ACC112 (cell line): Measurements from ENCODE around the gene SRP54.
"Not testable (repeated sequence)": the region's sequence is repeated elsewhere in the genome, so short reads cannot be mapped to it uniquely, and the experiment has no call there.

Source experiments
- H2AFZ ChIP-seq: fragments of 200-600 bp; sonication (generic); one replicate; pipeline ENCODE4 v1.6.0; 2017; ENCODE audit warnings: antibody characterized with exemption, low read length; ENCODE audit not compliant: unreplicated experiment
- H3K27ac ChIP-seq: fragments of 200-600 bp; sonication (generic); 2 replicates; pipeline ENCODE4 v1.5.1; 2014; ENCODE audit warnings: low read depth, mild to moderate bottlenecking, antibody characterized with exemption, low read length, moderate library complexity
- H3K27me3 ChIP-seq: fragments of 200-600 bp; sonication (generic); 2 replicates; pipeline ENCODE4 v1.6.1; 2014; ENCODE audit warnings: mild to moderate bottlenecking, antibody characterized with exemption, low read length, moderate library complexity, mixed read lengths; ENCODE audit not compliant: insufficient read depth
- H3K36me3 ChIP-seq: fragments of 200-600 bp; sonication (generic); 2 replicates; pipeline ENCODE4 v1.6.1; 2016; ENCODE audit warnings: mild to moderate bottlenecking, antibody characterized with exemption, low read length, moderate library complexity, mixed read lengths; ENCODE audit not compliant: insufficient read depth
- H3K4me1 ChIP-seq: fragments of 200-600 bp; sonication (generic); one replicate; pipeline ENCODE4 v1.6.1; 2016; ENCODE audit warnings: low read length, mixed read lengths; ENCODE audit not compliant: insufficient read depth, unreplicated experiment, control insufficient read depth
- H3K4me3 ChIP-seq: fragments of 200-600 bp; sonication (generic); 2 replicates; pipeline ENCODE4 v1.5.1; 2014; ENCODE audit warnings: mild to moderate bottlenecking, low read depth, low read length
- H3K79me2 ChIP-seq: fragments of 200-600 bp; sonication (generic); one replicate; pipeline ENCODE4 v1.6.0; 2016; ENCODE audit warnings: low read length; ENCODE audit not compliant: control insufficient read depth, unreplicated experiment, insufficient read depth

SRP54 gene

GRCh38 chr14:35046048-35046750 lies 63.4 kb downstream of the SRP54 start, which contains the start of gene FAM177A1:
Gene FAM177A1, plus strand, starts transcription at chr14:35046272. Its CDS starts 192 bp downstream, at chr14:35046464.
- Histone ChIP-seq H3K4me1 (peaks cover 31% of the 10 kb centered on the region), H3K27ac (peak within 1 kb of the TSS; percentile 95), H3K79me2 (peaks cover 34% of the 10 kb centered on the region), H3K4me3 (peak within 1 kb of the TSS; percentile 94), H3K27me3 (no peaks in the 10 kb centered on the region), H2AFZ (peak within 1 kb of the TSS; percentile 99), H3K36me3 (peaks cover 7% of the 10 kb centered on the region; the same call in 1 of the 2 replicates)

- Histone ChIP-seq H3K4me3 (peak overlapping the region; percentile 94), H3K79me2 (peaks cover 34% of the 10 kb centered on the region), H3K27ac (peak overlapping the region; percentile 73), H3K4me1 (peaks cover 31% of the 10 kb centered on the region), H3K36me3 (peaks cover 12% of the 10 kb centered on the region), H2AFZ (peak overlapping the region; percentile 71), H3K27me3 (no peaks in the 10 kb centered on the region)
Measured at GRCh38 chr14:35046751-35047536, 64.2 kb downstream of the SRP54 start.

- H3K27ac ChIP-seq = no peak overlapping the region
- peaks cover 13% of the 10 kb centered on the region for H3K36me3 ChIP-seq
- peaks cover 31% of the 10 kb centered on the region for H3K4me1 ChIP-seq
- no peaks in the 10 kb centered on the region for H3K27me3 ChIP-seq
- peaks cover 34% of the 10 kb centered on the region for H3K79me2 ChIP-seq
- H2AFZ ChIP-seq = no peak overlapping the region
- H3K4me3 ChIP-seq = peak overlapping the region; percentile 94
Measured at GRCh38 chr14:35047976-35048513, 65.3 kb downstream of the SRP54 start.

- Histone ChIP-seq H3K36me3 (peaks cover 13% of the 10 kb centered on the region), H3K4me3 (no peak overlapping the region), H3K27ac (peak overlapping the region; percentile 76), H3K79me2 (peaks cover 34% of the 10 kb centered on the region), H3K4me1 (peaks cover 25% of the 10 kb centered on the region), H3K27me3 (no peaks in the 10 kb centered on the region), H2AFZ (no peak overlapping the region)
Measured at GRCh38 chr14:35050652-35051051, 67.9 kb downstream of the SRP54 start.

GRCh38 chr14:35051796-35052195 lies 69.0 kb downstream of the SRP54 start:
- H3K4me1 ChIP-seq = peaks cover 25% of the 10 kb centered on the region
- no peak overlapping the region for H2AFZ ChIP-seq

GRCh38 chr14:35052637-35053036 lies 69.8 kb downstream of the SRP54 start:
- Histone ChIP-seq H3K27ac (no peak overlapping the region), H3K79me2 (peaks cover 32% of the 10 kb centered on the region), H3K27me3 (no peaks in the 10 kb centered on the region), H2AFZ (no peak overlapping the region), H3K4me1 (peaks cover 19% of the 10 kb centered on the region), H3K4me3 (no peak overlapping the region), H3K36me3 (peaks cover 13% of the 10 kb centered on the region)

More at GRCh38 chr14:35051796-35052195, 69.0 kb downstream of the SRP54 start:
- Histone ChIP-seq H3K27me3 (no peaks in the 10 kb centered on the region), H3K4me3 (no peak overlapping the region), H3K27ac (no peak overlapping the region), H3K79me2 (peaks cover 34% of the 10 kb centered on the region), H3K36me3 (peaks cover 13% of the 10 kb centered on the region)

- H3K4me1 ChIP-seq = peaks cover 10% of the 10 kb centered on the region
- H3K4me3 ChIP-seq, H3K79me2 ChIP-seq, H3K27ac ChIP-seq, H2AFZ ChIP-seq, H3K27me3 ChIP-seq, H3K36me3 ChIP-seq: not testable (repeated sequence)
Measured at GRCh38 chr14:35061113-35061791, 78.5 kb downstream of the SRP54 start.

- not testable (repeated sequence) for H3K27me3 ChIP-seq, H3K79me2 ChIP-seq, H3K4me3 ChIP-seq, H3K27ac ChIP-seq, H3K4me1 ChIP-seq, H2AFZ ChIP-seq
- peaks cover 19% of the 10 kb centered on the region for H3K36me3 ChIP-seq
Measured at GRCh38 chr14:35065731-35066130, 82.9 kb downstream of the SRP54 start.

GRCh38 chr14:35068238-35069012 lies 85.6 kb downstream of the SRP54 start:
- no peaks in the 10 kb centered on the region for H3K4me1 ChIP-seq
- no peak overlapping the region for H3K4me3 ChIP-seq

GRCh38 chr14:35072226-35072625 lies 89.4 kb downstream of the SRP54 start:
- no peak overlapping the region for H3K4me3 ChIP-seq
- H3K27ac ChIP-seq = no peak overlapping the region
- H2AFZ ChIP-seq = no peak overlapping the region
- H3K79me2 ChIP-seq = no peaks in the 10 kb centered on the region
- H3K36me3 ChIP-seq = peaks cover 25% of the 10 kb centered on the region
- H3K4me1 ChIP-seq = no peaks in the 10 kb centered on the region
- no peaks in the 10 kb centered on the region for H3K27me3 ChIP-seq

More at GRCh38 chr14:35068238-35069012, 85.6 kb downstream of the SRP54 start:
- H3K27ac ChIP-seq = no peak overlapping the region
- H3K79me2 ChIP-seq = no peaks in the 10 kb centered on the region
- H3K27me3 ChIP-seq = no peaks in the 10 kb centered on the region
- H2AFZ ChIP-seq = no peak overlapping the region
- H3K36me3 ChIP-seq = peaks cover 24% of the 10 kb centered on the region
